Epidermal melanocyte (primary cell): ENCODE results near the gene ABCA2.
"Not testable (repeated sequence)": the region's sequence is repeated elsewhere in the genome, so short reads cannot be mapped to it uniquely, and the experiment has no call there.

ENCODE experiments used
- DNase-seq: peaks from one replicate; pipeline ENCODE4 v3.0.0; 2011; ENCODE audit warnings: low spot score; ENCODE audit not compliant: insufficient read length

Gene ABCA2

DNA sequence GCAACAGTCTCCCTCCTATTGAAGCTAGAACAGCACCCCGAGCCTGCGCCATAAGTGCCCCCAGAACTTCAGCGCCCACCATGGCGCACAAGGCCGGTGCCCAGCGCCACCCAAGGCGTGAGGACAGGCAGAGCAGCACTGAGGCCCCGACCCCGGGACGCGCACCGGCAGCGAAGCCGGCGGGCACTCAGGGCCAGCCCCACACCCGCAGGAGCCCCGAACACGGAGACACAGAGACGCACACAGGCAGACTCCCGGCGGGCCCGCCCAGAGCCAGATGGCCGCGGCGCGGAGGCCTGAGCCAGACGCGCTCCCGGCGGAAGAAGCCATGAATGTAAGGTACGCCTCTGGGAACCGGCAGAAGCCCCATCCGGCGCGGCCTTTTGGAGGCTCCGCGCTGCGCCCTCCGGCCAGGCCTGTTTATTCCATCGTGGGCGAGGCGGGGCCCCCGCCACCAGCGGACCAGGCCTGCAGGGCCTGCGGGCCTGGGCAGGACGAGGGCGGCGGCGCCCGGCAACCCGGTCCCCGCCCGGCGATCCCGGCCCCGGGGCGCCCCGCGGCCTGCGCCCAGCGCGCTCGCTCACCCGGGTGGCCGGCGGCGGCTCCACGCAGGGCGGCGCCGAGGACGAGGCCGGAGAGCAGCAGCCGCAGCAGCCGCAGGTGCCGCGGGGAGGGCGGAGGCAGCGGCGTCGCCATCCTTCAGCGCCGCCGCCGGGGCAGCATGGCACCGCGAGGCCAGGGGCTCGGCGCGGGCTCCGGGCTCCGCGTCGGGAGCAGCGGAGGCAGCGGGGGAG is 17.5 kb upstream of the ABCA2 start:
- DNase-seq: no peak

- no peak for DNase-seq
These were observed 16.6 kb upstream of the ABCA2 start for GRCh38 chr9:137044502-137045177.

DNA sequence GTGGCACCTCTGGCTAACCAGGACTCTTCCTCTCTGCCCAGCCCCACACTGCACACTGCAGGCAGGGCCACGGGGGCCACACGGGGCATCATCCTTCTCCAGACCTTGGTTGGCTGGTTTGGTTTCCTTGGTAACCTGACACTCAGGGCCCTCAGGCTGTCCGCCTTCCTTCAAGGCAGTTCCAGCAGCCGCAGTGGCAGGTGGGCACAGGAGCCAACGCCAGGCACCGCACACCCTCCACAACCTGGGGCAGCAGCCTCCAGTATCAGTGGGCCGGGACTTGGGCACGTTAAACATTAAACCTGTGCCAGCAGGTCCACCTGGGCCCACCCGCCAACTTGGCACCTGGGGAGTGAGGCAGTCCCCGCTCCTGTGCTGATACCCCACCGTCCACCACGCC is 16.0 kb upstream of the ABCA2 start:
- no peak for DNase-seq

GRCh38 chr9:137042751-137043727 is 15.0 kb upstream of the ABCA2 start:
- no peak for DNase-seq

GRCh38 chr9:137041124-137041523 is 13.1 kb upstream of the ABCA2 start:
- no peak for DNase-seq

DNA sequence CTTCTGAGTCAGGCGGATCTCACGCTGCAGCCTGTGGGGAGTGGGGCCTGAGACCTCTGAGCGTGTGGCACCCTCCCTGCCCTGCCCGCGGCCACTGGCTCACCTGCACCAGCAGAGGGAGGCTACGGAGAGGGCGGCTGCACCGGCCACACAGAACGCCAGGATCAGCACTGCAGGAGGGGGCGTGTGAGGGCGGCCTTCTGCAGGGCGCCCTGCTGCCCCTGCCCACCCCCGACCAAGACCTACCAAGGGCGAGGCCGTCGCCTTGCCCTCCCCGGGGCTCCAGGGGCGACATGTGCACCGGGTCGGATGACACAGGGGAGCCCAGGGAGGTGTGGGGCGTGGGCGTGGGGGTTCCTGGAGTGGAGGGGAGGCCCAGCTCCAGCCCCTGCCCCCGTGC is 12.5 kb upstream of the ABCA2 start:
- DNase-seq: no peak

- no peak for DNase-seq
These were observed 11.8 kb upstream of the ABCA2 start for GRCh38 chr9:137039611-137040366.

- no peak for DNase-seq
These were observed 10.9 kb upstream of the ABCA2 start for GRCh38 chr9:137038916-137039315.

- DNase-seq: no peak
These were observed 9.4 kb upstream of the ABCA2 start for GRCh38 chr9:137037483-137037882.

DNA sequence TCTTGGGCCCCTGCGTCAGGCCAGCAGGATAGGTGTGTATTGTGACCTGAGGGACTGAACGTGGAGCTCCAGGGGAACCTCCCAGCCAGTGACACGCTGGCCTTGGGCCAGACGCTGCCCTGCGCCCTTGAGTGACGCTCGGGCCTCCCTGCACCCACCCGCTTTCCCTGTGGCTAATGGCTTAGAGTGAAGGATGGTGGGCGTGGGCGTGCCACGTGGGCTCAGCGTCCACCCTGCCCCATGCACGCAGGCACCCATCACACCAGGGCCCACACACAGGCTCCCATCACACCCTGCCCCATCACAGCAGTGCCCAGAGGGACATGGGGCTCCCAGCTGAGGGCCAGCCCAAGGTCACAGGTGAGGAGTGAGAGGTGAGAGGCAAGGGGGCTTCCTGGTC is 9.0 kb upstream of the ABCA2 start:
- DNase-seq: no peak

GRCh38 chr9:137035937-137036336 is 7.9 kb upstream of the ABCA2 start:
- no peak for DNase-seq

DNA sequence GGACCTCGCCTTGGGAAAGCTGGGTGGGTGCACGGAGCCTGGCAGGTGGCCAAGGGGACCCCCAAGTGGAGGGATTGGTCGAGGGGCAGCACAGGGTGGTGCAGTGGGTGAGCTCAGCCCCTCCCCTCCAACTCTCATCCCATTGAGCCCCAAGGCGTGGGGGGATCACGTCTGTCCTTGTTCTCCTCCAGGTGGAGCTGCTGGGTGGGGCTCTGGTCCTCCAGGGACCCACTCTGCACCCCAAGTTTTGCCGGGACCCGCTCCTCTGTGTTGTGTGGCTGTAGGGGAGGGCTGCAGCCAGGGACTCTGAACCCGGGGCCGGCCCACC is 7.4 kb upstream of the ABCA2 start:
- no peak for DNase-seq

- DNase-seq: peak; percentile 97
These were observed 6.9 kb upstream of the ABCA2 start for GRCh38 chr9:137034709-137035506.

DNA sequence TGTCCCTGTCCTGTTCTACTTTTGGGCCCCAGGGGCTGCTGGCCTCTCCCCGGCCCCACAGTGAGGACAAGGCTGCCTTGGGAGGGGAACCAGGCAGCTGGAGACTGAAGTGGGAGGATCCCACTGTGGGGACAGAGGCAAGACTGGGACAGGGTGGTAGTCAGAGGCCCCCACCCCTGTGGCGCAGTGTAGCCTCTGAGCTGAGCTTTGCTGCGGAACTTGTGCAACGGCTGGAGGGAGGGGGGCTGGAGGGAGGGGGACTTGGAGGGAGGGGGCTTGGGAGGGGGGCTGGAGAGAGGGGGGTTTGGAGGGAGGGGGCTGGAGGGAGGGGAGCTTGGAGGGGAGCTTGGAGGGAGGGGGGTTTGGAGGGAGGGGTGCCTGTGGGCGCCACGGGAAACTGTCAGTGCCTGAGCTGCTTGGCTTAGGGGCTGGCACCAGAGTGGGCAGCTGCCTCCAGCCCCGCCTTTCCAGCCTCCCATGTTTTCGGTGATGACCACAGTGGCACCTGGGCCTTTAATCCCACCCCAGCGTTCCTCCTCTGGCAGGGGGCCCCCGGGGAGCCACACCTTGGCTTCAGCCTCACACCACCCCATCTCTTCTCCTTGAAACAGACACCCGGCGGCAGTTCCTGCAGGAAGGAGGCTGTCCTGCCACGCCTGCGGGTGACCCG is 6.1 kb upstream of the ABCA2 start:
- no peak for DNase-seq

GRCh38 chr9:137033481-137033880 is 5.4 kb upstream of the ABCA2 start:
- DNase-seq: not testable (repeated sequence)

GRCh38 chr9:137032858-137033257 is 4.8 kb upstream of the ABCA2 start:
- no peak for DNase-seq

DNA sequence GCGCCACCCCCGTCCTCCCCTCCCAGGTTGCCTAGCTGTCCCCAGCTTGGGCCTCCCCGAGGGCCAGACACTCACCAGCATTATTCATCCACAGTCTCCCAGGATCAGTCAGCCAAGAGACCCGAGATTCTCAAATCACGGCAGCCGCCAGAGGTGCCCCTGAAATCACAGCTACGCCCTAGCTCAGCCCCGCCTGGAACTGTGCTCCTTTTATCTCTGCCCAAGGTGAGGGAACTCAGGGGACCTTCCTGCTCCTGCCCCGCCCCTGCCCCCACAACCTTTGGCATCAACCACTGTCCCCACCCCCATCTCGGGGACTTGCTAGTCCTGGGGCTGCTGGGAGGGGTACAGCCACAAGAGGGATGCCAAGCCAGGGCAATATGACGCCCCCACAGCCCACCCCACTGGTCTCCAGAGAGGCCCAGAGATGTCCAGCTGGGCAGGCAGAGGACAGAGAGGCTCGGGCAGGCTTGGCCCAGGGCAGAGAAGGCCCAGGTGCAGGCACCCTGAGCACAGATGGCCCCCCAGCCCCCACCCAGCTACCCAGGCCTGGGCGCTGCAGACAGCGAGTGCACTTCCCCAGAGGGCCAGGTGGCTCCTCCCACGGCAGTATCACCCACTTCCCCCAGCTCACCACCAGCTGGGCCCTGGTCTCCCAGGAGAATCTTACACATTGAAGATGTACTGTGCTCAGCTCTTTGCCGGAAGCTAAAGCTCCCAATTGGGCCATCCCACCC is 4.0 kb upstream of the ABCA2 start, which contains the start of gene FUT7:
Gene FUT7, minus strand, starts transcription at position 185 of the 737 bp plus-strand sequence. Its CDS starts 97 bp downstream, at position 88.
- no peak for DNase-seq

DNA sequence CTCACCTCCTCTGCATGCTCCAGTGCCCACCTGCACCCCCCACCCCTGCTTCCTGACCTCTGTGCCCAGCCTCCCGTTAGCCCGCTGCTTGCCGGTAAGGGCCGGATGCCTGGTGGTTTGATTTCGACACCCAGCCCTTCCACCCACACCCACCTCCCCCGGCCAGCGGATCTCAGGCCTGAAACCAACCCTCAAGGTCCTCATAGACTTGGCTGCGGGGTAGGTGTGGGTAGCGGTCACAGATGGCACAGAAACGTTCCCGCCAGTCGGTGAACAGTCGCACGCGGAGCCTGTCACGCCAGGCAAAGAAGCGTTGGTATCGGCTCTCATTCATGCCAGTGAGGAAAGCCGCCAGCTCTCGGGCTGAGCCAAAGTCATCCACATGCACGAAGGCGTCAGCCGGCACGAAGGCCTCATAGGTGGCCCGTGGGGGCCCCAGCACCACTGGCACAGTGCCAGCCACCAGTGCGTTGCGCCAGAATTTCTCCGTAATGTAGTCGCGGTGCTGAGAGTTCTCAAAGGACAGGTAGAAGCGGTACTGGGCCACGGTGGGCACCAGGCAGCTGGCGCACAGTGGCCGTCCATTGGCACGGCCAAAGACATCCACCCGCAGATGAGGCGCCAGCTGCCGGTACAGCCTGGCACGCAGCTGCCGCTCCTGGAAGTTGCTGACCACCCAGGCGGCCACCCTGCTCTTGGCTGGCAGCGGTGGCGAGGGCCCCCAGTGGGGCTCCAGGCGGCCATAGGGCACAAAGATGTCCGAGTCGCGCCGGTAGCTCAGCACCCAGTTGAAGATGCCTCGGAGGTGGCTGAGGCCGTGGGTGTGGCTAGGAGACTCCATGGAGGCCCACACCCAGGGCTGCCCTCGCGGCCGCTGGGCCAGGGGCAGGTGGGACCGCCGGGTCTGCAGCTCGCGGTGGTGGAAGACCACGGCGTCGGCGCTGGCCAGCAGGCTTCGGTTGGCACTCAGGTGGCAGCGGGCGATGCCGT is 2.8 kb upstream of the ABCA2 start:
- DNase-seq: no peak
